TTC549 (cell line): ENCODE results near the gene KIF3C.
"Not testable (repeated sequence)": the region's sequence is repeated elsewhere in the genome, so short reads cannot be mapped to it uniquely, and the experiment has no call there.

Experiments used
- FAIRE-seq: peaks from 2 replicates; lab custom pipeline; 2012; peaks lifted over from hg19 to GRCh38; lab: Jason Lieb, UNC

KIF3C gene

DNA sequence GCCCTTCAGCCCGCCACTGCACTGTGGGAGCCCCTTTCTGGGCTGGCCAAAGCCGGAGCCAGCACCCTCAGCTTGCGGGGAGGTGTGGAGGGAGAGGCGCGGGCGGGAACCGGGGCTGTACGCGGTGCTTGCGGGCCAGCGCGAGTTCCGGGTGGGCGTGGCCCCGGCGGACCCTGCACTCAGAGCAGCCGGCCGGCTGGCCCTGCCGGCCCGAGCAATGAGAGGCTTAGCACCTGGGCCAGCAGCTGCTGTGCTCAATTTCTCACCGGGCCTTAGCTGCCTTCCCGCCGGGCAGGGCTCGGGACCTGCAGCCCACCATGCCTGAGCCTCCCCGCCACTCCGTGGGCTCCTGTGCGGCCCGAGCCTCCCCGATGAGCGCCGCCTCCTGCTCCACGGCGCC, 66.9 kb downstream of the KIF3C start:
- FAIRE-seq = not testable (repeated sequence)

DNA sequence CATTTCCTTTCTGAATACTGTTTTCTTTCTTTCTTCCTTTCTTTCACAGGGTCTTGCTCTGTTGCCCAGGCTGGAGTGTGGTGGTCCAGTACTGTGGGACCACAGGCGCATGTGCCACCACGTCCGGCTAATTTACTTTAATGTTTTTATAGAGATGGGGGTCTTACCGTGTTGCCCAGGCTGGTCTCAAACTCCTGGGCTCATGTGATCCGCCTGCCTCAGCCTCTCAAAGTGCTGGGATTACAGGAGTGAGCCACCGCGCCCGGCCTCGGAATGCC, 68.7 kb downstream of the KIF3C start:
- FAIRE-seq = not testable (repeated sequence)

DNA sequence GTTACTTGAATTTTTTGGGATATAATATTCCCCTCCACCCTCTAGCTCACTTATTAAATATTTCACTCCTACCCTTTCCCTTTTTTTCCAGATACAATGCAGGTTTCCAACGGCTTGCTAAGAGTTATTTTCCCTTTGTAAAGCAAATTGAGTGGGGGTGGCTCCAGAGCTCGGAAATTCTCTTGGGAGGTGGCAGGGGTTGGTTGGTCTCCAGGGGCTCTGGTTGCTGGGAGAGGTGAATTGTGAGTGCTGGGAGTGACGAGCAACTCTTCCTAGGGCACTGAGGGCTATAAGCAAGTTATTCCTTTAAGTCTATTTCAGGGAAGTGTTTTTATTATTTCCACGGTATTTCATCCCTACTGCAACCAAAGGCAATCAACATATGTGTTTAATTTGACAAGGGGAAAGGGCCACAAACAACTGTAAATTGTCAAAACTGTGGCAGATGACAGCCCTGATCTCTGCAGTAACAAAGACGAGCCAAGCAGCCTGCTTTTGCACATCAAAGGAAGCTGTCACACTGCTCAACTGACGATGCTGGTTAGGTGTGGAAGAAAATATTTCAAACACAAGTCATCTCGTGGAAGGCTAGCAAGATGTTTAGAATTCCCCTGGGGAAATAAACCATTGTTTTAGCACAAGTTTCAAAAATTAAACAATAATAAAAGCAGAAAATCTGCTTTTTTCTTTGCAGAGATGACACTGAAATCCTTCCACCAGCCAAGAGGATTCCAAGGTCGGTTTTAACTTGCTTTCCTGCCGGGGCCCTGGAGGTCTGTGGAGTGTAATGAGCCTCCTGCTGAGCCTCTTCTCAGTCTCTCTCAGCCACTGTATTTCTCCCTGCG, 69.2 kb downstream of the KIF3C start:
- no peak for FAIRE-seq

DNA sequence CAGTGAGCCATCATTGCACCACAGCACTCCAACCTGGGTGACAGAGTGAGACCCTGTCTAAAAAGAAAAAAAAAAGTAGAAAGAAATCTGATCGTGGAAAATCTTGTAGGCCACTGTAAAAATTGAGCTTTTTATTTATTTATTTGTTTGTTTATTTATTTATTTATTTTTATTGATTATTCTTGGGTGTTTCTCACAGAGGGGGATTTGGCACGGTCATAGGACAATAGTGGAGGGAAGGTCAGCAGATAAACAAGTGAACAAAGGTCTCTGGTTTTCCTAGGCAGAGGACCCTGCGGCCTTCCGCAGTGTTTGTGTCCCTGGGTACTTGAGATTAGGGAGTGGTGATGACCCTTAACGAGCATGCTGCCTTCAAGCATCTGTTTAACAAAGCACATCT, 72.7 kb downstream of the KIF3C start:
- FAIRE-seq = not testable (repeated sequence)

DNA sequence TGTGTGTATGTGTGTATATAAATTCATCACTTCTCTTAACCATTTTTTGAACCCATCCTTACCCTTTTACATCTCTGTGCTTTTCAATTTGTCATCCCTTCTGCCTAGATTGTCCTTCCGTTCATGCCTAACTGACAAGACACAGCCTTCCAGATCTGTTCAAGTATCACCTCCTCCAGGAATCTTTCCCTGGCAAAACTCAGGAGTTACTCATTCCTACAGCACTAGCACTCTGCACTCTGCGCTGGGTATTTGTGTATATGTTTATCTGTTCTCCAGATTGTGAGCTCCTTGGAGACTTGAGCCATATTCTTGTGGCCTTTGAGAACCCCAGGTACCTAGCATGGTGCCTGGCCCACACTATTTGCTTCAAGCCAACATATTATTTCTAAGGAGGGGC, 77.2 kb downstream of the KIF3C start:
- no peak for FAIRE-seq

DNA sequence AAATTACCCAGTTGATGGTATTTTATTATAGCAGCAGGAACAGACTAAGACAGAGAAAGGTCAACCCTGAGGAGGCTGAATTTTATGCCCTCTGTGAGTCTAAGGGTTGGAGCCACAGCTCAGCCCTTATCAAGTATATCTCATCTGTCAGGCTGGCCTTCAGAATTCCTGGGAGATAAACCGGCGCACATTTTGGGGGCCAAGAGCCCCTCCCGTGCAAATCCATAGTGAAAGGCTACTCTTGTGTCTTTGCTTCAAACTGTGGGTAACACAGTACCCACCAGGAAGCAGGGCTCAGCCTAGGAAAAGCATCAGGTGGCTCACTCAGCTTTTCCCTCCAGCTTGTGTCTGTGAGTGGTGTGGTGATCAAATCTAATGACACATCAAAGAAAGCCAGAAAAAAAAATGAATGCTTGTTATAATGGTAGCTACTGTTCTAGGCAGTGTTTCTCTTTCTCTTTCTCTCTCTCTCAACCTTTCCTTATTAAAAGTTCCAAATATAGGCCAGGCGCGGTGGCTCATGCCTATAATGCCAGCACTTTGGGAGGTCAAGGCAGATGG, 79.0 kb downstream of the KIF3C start:
- no peak for FAIRE-seq

DNA sequence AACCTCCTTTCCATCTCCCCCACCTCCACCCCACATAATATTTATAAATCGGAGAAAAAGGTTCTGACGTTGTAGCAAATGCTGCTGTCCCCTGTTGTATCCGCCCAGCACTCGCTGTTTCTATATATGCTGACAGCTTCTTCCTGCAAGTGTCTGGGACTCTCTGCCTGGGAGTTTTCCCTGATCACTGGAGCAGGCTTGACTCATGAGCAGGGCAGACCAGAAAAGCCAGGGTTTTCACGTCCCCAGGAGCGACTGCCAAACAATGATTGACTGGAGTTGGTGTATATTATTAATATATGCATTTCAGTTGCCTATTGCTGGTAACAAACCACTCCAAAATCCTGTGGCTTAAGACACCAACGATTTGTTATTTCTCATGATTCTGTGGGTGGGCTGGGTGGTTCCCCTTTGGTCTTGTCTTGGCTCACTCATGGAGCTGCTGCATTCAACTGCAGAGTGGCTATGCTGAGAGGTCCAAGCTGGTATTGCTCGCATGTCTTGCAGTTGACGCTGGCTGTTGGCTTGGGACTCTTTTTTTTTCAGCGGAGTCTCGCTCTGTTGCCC, 82.8 kb downstream of the KIF3C start:
- no peak for FAIRE-seq

DNA sequence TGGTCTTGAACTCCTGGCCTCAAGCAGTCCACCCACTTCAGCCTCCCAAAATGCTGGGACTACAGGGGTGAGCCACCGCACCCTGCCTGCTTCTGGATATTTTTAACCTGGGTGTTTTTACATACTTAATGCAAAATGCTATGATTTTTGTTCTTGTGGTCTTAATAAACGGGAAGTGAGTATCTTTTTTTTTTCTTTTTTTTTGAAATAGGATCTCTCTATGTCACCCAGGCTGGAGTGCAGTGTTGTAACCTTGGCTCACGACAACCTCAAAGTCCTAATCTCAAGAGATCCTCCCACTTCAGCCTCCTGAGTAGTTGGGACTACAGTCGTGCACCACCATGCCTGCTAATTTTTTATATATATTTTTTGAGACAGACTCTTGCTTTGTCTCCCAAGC, 84.8 kb downstream of the KIF3C start:
- FAIRE-seq = no peak

DNA sequence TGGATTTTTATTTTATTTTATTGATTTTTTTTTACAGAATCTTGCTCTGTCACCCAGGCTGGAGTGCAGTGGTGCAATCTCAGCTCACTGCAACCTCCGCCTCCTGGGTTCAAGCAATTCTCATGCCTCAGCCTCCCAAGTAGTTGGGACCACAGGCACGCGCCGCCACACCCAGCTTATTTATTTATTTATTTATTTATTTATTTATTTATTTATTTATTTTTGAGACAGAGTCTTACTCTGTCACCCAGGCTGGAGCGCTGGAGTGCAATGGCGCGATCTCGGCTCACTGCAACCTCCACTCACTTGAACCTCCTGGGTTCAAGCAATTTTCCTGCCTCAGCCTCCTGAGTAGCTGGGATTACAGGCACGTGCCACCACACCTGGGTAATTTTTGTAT, 86.0 kb downstream of the KIF3C start:
- not testable (repeated sequence) for FAIRE-seq

DNA sequence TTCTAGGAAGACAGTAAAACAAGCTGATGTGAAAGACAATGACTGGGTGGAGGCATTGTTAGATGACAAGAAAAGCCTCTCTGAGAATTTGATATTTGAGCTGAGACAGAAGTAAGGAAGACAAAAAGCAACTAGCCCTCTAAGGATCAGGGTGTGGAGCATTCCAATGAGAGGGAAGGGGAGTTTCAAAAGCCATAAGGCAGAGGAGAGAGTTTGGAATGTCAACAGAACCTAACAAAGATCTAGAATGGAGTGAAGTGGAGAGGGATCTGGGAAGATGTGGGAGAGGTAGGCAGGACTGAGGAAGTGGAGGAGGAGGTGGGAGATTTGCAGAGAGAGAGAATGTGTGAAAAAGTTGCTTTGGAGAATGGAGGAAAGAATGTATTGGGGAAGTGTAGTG, 86.7 kb downstream of the KIF3C start:
- no peak for FAIRE-seq

DNA sequence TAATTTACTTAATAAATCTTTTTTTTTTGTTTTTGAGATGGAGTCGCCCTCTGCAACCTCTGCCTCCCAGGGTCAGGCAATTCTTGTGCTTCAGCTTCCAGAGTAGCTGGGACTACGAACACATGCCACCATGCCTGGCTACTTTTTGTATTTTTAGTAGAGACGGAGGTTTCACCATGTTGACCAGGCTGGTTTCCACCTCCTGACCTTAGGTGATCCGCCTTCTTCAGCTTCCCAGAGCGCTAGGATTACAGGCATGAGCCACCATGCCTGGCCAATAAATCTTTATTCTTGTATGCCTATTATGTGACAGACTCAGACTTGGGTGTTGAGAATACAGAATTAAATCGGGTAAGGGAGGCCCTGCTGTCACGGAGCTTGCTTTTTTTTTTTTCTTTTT, 87.3 kb downstream of the KIF3C start:
- FAIRE-seq = no peak

DNA sequence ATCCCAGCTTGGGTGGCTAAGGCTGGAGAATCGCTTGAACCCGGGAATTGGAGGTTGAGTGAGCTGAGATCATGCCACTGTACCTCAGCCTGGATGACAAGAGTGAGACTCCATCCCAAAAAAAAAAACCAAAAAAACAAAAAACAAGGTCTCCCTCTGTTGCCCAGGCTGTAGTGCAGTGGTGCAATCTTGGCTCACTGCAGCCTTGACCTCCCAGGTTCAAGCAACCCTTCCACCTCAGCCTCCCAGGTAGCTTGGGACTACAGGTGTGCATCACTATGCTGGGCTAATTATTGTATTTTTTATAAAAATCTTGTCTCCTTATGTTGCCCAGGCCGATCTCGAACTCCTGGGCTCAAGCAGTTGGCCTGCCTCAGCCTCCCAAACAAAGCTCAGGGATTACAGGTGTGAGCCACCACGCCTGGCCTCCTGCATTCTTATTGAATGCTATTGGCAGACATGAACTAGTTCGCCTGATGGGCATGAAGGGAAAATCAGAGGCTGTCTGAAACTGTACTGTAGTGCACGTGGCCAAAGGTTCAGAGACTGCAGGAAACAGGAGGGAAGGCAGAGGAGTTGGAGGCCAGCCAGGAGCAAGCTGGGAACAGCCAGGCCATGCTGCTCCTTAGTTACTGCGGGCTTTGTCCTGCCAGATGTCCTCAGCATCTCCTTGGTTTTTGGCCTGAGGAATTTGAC, 88.0 kb downstream of the KIF3C start:
- no peak for FAIRE-seq

DNA sequence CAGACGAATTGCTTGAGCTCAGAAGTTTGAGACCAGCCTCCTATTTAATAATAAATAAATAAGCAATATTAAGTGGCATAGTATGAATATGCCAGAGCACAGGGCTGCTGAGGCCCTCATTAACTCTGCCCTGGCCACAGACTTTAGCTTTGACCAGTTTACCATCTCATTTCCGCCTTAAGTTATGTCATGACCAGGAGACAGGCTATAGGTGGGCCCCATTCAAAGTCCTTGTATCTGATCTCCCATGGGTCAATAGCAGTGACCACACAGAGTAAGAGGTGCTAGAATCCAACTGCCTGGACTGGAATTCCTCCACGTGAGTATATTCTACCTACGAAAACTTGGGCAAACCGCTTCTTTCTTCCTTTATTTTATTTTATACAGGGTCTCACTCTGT, 90.6 kb downstream of the KIF3C start:
- FAIRE-seq = no peak

DNA sequence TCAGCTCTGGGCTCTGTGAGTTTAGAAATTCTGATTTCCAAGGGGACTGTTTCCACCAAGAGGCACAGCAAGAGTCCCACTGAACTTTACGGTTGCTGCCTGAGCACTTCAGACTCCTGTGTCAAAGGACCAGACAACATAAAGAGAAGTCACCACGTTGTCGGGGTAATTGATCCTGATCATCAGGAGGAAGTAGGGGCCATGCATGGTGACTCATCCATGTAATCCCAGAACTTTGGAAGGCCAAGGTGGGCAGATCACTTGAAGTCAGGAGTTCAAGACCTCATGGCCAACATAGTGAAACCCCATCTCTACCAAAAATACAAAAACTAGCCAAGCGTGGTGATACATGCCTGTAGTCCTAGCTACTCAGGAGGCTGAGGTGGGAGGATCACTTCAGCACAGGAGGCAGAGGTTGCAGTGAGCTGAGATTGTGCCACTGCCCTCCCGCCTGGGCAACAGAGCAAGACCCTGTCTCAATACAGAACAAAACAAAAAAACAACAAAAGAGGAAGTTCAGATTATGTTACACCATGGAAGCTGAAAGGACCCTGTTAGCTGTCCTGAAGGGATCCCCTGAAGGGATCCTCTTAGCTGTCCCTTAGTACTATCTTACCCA, 94.6 kb downstream of the KIF3C start:
- no peak for FAIRE-seq

DNA sequence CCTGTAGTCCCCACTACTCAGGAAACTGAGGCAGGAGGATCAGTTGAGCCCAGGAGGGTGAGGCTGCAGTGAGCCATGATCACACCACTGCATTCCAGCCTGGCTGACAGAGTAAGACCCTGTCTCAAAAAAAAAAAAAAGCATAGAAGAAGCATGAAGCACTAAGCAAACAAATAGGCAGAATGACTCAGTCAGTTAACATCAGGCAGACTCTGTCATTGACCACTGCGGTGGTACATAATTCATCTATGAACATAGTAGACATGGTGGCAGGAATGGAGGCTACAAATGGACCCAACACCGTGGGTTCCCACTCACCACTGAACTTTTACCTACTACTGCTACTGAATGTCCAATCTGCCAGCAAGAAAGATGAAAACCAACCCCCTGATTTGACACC, 96.4 kb downstream of the KIF3C start:
- FAIRE-seq = no peak

DNA sequence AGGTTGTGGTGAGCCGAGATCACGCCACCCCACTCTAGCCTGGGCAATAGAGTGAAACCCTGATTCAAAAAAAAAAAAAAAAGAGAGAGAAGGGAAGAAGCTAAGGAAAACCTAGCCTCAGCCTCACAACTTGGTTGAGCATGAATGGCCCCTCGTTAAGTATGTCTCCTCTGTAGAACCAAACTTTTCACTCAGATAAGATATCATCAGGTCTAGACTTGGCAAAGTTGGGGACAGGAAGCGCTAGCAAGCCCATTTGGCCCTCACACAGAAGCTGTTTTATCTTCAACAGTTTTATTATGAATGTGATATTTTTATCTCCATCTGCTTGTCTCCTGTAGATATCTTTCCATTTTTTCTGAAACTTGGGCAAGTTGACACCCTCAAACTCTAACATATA, 100.5 kb downstream of the KIF3C start:
- no peak for FAIRE-seq

DNA sequence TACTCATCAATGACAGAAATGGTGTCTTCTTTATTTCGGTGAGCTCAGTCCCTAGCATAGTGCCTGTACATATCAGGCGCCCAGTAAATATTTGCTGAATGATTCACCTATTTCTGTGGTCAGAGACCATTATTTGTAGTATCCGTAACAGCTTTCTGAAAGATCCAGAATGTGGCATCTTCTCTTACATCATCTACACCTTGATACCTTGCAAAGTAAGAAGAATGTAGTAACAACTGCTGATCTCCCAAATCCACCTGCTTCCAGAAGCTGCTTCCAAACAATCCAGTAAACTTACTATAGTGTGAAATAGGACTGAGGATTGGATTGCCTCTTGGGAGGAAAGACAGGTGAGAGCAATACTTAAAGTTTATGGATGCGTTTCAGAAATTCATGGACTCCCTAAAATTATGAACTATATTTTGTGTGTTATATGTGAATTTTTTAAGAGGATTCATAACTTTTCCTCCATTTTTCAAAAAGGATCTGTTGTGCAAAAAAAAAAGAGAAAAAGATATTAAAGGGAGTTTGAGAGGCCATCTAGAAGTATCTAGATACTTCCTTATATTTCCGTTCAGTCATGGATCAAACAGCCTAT, 103.1 kb downstream of the KIF3C start:
- FAIRE-seq = no peak

DNA sequence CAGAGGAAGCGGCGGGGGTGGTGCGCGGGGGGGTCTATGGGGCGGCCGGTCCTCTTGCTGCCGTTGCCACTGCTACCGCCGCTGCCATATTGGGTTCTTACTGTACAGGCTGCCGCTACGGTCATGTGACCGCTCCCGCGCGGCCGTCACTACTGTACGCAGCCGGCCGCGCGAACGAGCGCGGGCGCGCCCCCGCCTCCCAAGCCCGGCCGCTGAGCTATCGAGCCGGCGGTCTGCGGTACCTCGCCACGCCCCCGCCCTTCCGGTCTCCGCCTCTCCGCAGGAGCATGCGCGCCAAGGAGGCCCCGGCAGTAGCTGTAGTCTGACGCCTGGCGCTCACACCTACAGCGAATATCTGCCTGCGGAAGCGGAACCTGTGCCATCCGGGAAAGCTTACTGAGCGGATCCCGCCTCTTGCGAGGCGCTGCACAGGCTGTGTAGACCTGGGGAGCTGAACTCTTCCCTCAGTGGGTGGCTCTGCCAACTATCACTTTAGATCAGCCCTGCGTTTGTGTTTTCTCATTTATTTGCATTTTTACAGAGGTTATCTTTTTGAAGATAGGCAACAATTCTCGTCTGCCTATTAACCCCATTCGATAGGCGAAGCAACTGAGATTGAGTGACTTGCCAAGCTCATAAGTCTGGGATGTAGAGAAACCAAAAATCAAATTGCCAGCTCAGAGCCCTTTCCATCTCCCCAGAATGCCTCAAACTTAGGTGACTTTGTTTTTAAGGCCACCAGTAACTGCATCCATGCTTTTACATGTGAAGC, 103.8 kb downstream of the KIF3C start, which contains the start of gene ASXL2:
Gene ASXL2 (minus strand): TSS at position 127 of the 772 bp plus-strand sequence. CDS start 265 bp downstream, outside the sequence.
- peak; percentile 67 for FAIRE-seq

DNA sequence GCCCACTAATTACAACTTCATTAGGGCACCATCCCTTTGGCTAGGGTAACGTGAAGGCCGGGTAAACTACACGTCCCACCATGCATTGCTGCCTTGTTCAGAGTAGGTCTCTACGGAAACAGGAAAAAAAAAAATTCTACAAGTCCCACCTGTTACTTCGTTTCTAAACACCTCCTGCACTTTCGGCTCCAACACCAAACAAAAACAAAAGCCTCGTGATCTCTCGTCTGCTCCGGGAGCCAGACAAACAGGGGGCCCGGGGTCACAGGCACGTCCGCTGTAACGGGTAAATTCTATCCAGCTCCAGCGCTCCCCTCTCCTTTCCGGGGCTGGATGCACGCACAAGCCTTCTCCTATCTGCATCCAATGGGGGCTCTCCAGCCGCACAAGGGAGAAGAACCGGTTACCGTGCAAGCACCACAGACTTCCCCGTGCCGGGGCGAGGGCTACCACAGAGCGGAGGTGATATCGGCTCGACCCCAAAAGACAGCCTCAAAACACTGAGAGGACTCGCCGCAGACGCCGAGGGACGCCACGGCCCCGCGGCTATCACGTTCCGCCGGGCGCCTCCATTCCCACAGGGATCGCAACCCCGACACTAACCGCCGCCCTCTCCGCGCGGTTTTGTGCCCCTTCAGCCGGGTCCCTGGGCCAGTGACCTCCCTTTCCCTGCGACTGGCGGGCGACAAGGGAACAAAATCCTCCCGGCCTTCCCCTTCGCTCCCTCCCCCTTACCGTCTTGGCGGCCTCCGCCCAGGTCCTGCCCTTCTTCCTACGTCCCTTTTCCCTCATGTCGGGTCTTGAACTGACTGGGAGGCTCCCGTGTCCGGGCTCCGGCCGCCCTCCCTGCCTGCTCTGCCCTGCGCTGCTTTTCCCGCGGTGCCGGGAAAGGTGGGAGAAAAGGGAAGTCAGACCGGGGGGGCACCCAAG, 104.6 kb downstream of the KIF3C start:
- FAIRE-seq = peak; percentile 32
